Measurements from ENCODE around the gene CLASP1. TPM values are rescaled to one million over a fixed set of nuclear protein-coding genes. Genes with fewer than 3 reads are reported as not detected.

Gene CLASP1
- total and polyA plus RNA-seq, 2 donors: 11.6 to 18.4 TPM

DNA sequence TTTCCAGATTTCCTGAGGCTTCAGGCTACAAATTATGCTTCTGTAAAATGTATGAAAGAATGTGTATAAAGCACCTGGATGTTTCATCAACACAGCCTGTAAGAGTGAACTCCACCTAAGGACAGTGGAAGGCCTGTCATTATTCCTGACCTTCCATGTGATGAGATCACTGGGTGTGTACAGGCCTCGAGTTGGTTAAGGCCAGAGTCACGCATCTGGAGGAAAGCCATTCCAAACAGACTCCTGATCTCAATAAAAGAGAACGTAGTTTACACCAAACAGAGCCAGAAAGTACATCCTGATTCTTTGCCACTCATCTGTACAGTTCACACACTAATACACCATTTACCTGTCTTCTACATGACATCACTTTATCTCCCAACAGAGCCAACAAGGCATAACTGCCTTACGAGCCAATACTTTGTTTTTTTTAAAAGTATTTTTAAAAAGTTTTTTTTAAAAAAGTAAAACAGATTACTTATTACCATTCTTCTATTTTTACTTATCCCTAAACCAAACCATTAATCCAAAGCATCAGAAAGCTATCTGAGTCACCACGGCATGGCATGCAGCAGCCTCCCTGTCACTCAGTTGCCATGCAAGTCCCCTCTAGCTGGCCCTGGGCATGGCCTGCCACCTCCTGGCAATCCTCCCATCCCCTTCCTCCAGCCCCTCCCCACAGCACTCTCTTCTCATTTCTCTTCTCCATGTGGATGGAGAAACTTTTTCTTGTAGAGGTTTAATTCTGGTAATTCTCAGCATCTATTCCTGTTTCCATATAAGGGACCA is 285.4 kb downstream of the CLASP1 start:
- no peaks in the 10 kb centered on the region for H3K27me3 ChIP-seq (ENCODE audit: control insufficient read depth in 2 of 2, insufficient read depth in 1 of 2, low read length in 1 of 2)
- no peaks in the 10 kb centered on the region for H3K9me3 ChIP-seq (ENCODE audit: control insufficient read depth in 2 of 2, insufficient read depth in 1 of 2, low read length in 1 of 2)
- WGBS: 94% methylated on average over 5 of the region's 5 CpGs
- peak overlapping the region in 1 of 2 donors; percentile 53 for H3K27ac ChIP-seq (ENCODE audit: low read depth in 1 of 2, low read length in 1 of 2)
- no peak overlapping the region for H3K4me3 ChIP-seq (ENCODE audit: low read length in 2 of 2)
- H3K36me3 ChIP-seq (ENCODE audit: control insufficient read depth in 2 of 2, insufficient read depth in 2 of 2, low read length in 1 of 2): peaks cover 48 to 62% of the 10 kb centered on the region in 2 donors
- DNase-seq (ENCODE audit: low read depth in 6 of 9, low spot score in 9 of 9): peak in 1 of 9 donors; percentile 11
- H3K4me1 ChIP-seq (ENCODE audit: control insufficient read depth in 2 of 2, insufficient read depth in 2 of 2, low read length in 2 of 2): no peaks in the 10 kb centered on the region

DNA sequence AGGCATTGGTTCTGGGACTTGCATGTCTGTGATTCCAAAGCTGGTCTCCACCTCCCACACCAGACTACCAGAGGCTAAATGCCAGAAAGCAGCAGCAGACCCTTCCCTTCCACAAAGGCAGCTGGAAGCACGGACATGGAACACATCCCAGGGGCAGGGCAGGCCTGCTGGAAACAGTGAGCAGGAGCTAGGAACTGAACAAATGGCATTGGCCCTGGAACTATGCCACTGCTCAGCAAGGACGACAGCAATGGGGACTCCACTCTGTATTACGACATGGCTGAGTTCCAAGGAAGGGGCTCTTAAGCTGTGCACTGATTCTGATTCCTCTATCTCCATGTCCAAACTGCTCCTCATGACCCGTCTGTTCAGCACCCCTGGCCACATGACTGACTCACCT is 286.5 kb downstream of the CLASP1 start:
- Histone ChIP-seq H3K27me3 (ENCODE audit: control insufficient read depth in 2 of 2, insufficient read depth in 1 of 2, low read length in 1 of 2) (no peaks in the 10 kb centered on the region), H3K27ac (ENCODE audit: low read depth in 1 of 2, low read length in 1 of 2) (peak overlapping the region in 1 of 2 donors; percentile 53), H3K4me1 (ENCODE audit: control insufficient read depth in 2 of 2, insufficient read depth in 2 of 2, low read length in 2 of 2) (no peaks in the 10 kb centered on the region), H3K4me3 (ENCODE audit: low read length in 2 of 2) (no peak overlapping the region), H3K36me3 (ENCODE audit: control insufficient read depth in 2 of 2, insufficient read depth in 2 of 2, low read length in 1 of 2) (peaks cover 48 to 61% of the 10 kb centered on the region in 2 donors), H3K9me3 (ENCODE audit: control insufficient read depth in 2 of 2, insufficient read depth in 1 of 2, low read length in 1 of 2) (no peaks in the 10 kb centered on the region)
- DNase-seq (ENCODE audit: low read depth in 6 of 9, low spot score in 9 of 9): no peak
- 98% methylated on average over 4 of the region's 4 CpGs for WGBS

DNA sequence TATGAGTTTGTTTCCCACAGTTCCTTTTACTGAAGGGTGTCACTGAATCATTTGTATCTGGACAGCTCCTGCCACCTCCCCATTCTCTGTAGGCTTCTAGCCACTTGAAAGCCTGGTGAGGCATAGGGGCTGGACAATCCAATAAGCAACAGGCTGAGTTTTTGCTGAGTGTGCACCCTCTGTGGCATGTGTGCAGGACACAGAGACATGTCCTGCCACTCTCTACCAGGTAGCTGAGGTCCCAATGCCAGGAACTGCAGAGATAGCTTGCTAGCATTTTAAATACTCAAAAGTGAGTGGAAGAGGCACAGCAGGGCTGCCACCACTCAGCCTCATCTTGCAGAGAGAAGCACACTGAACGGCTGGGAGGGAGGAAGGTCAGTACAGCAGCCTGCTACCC is 287.0 kb downstream of the CLASP1 start:
- H3K27me3 ChIP-seq (ENCODE audit: control insufficient read depth in 2 of 2, insufficient read depth in 1 of 2, low read length in 1 of 2): no peaks in the 10 kb centered on the region
- no peak overlapping the region for H3K27ac ChIP-seq (ENCODE audit: low read depth in 1 of 2, low read length in 1 of 2)
- H3K9me3 ChIP-seq (ENCODE audit: control insufficient read depth in 2 of 2, insufficient read depth in 1 of 2, low read length in 1 of 2): no peaks in the 10 kb centered on the region
- no peak overlapping the region for H3K4me3 ChIP-seq (ENCODE audit: low read length in 2 of 2)
- H3K36me3 ChIP-seq (ENCODE audit: control insufficient read depth in 2 of 2, insufficient read depth in 2 of 2, low read length in 1 of 2): peaks cover 44 to 61% of the 10 kb centered on the region in 2 donors
- H3K4me1 ChIP-seq (ENCODE audit: control insufficient read depth in 2 of 2, insufficient read depth in 2 of 2, low read length in 2 of 2): no peaks in the 10 kb centered on the region
- WGBS: 97% methylated on average over 1 of the region's 1 CpG
- no peak for DNase-seq (ENCODE audit: low read depth in 6 of 9, low spot score in 9 of 9)

DNA sequence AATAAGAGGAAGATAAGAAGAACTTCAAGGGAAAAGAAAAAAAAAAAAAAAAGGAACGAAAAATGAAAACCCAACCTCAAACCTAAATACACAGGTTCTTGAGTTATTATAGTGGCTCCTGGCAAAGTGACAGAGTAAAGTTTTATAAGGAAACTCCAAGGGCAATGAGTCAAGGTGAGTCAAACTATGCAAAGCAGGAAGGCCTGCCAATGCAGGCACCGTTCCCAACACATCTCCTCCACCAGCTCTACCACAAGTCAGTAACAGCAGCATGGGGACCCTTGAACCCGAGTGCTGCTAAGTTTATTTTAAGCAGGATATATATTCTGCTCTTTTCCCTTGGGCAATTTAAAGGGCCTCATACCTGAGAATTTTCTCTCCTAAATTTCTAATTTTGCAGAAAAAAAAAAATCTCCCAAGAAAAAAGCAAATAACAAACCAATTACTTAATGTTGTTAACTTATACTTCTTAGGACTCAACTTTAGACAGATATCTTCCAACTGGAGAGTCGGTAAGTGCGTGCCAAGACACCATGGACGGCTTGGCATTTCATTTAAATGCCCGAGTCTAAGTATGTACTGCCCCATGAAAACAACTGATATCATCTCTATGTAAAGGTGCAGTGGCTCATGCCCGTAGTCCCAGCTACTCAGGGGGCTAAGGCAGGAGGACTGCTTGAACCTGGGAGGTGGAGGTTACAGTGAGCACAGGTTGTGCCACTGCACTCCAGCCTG is 288.5 kb downstream of the CLASP1 start:
- no peak for DNase-seq (ENCODE audit: low read depth in 6 of 9, low spot score in 9 of 9)
- H3K27ac ChIP-seq (ENCODE audit: low read depth in 1 of 2, low read length in 1 of 2): no peak overlapping the region
- H3K9me3 ChIP-seq (ENCODE audit: control insufficient read depth in 2 of 2, insufficient read depth in 1 of 2, low read length in 1 of 2): no peaks in the 10 kb centered on the region
- H3K27me3 ChIP-seq (ENCODE audit: control insufficient read depth in 2 of 2, insufficient read depth in 1 of 2, low read length in 1 of 2): no peaks in the 10 kb centered on the region
- no peak overlapping the region for H3K4me3 ChIP-seq (ENCODE audit: low read length in 2 of 2)
- 95% methylated on average over 8 of the region's 8 CpGs for WGBS
- no peaks in the 10 kb centered on the region for H3K4me1 ChIP-seq (ENCODE audit: control insufficient read depth in 2 of 2, insufficient read depth in 2 of 2, low read length in 2 of 2)
- peaks cover 44 to 56% of the 10 kb centered on the region in 2 donors for H3K36me3 ChIP-seq (ENCODE audit: control insufficient read depth in 2 of 2, insufficient read depth in 2 of 2, low read length in 1 of 2)

DNA sequence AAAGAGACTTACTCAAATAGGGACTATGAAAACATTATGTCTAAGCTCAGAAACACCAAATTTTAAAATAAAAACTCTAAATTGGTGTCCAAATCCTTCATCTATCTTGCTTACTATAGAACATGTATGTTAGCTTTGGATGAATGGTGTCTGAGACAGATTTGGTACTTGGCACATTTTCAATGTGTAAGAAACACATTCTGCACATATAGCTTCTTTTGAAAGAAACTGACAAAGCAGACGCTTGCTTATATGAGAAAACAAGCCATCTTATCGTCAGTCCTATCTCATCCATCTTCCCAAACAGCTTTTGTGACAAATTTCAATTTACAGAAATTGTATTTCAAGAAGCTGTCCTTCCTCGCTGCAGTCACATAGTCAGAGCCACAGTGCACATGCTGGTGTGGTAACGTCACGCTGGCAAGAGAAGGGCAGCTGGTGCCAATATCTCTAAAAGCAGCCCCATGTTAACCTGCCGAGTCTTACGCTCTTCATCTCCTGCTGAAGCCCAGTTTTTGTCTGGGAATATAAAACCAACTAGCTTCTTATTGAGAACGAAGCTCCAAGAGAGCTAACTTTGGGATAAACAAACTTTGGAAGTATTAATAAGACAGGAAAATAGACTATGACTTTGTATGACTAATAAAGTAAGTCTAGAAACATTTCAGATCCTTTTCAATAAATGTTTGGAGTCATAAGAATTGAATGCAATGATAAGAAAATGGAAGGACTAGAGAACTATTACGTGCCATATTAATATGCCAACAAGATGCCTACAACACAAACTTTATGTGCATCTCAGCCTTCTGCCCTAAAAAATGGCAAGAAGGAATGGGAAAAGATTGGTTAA is 289.3 kb downstream of the CLASP1 start:
- 98% methylated on average over 9 of the region's 9 CpGs for WGBS
- no peak for DNase-seq (ENCODE audit: low read depth in 6 of 9, low spot score in 9 of 9)
- Histone ChIP-seq H3K9me3 (ENCODE audit: control insufficient read depth in 2 of 2, insufficient read depth in 1 of 2, low read length in 1 of 2) (no peaks in the 10 kb centered on the region), H3K27me3 (ENCODE audit: control insufficient read depth in 2 of 2, insufficient read depth in 1 of 2, low read length in 1 of 2) (no peaks in the 10 kb centered on the region), H3K4me1 (ENCODE audit: control insufficient read depth in 2 of 2, insufficient read depth in 2 of 2, low read length in 2 of 2) (no peaks in the 10 kb centered on the region), H3K4me3 (ENCODE audit: low read length in 2 of 2) (no peak overlapping the region), H3K27ac (ENCODE audit: low read depth in 1 of 2, low read length in 1 of 2) (no peak overlapping the region), H3K36me3 (ENCODE audit: control insufficient read depth in 2 of 2, insufficient read depth in 2 of 2, low read length in 1 of 2) (peaks cover 41 to 59% of the 10 kb centered on the region in 2 donors)

DNA sequence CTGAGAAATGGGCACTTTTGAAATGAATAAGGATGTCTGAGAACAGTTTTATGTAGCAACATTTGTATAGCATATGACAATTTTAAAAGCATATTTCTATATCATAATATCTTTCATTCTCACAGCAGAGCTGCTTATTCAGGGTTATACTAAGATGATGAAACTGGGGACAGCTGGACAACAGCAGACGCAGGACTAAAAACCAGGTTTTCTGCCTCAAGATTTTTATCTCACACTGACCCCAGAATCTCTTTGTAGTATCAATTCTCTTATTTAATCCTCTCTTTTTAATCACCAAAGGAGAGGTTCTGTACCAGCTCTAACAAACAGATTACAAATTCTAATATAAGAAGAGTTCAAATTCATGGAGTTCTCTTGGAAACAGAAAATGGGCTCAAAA is 290.1 kb downstream of the CLASP1 start:
- H3K36me3 ChIP-seq (ENCODE audit: control insufficient read depth in 2 of 2, insufficient read depth in 2 of 2, low read length in 1 of 2): peaks cover 46 to 59% of the 10 kb centered on the region in 2 donors
- no peak for DNase-seq (ENCODE audit: low read depth in 6 of 9, low spot score in 9 of 9)
- WGBS: 99% methylated on average over 1 of the region's 1 CpG
- no peak overlapping the region for H3K27ac ChIP-seq (ENCODE audit: low read depth in 1 of 2, low read length in 1 of 2)
- H3K27me3 ChIP-seq (ENCODE audit: control insufficient read depth in 2 of 2, insufficient read depth in 1 of 2, low read length in 1 of 2): no peaks in the 10 kb centered on the region
- no peaks in the 10 kb centered on the region for H3K4me1 ChIP-seq (ENCODE audit: control insufficient read depth in 2 of 2, insufficient read depth in 2 of 2, low read length in 2 of 2)
- H3K9me3 ChIP-seq (ENCODE audit: control insufficient read depth in 2 of 2, insufficient read depth in 1 of 2, low read length in 1 of 2): no peaks in the 10 kb centered on the region
- H3K4me3 ChIP-seq (ENCODE audit: low read length in 2 of 2): no peak overlapping the region

DNA sequence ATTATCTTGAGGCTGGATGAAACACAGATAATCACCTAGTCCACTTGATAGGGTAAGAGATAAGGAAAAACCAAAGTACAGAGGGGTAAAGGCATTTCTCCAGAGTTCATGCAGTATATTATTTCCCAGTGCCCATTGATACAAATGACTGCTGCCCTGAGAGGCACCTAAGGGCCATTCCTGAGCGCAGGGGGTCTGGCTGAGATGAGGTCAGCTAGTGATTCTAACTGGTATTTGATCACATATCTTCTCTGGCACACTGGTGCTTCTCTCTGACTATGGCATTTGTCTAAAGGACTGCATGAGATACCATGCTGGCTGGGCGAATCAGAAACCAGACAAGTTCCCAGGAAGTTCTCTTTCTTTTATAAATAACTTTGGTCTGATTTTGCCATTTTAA is 291.0 kb downstream of the CLASP1 start:
- no peaks in the 10 kb centered on the region for H3K27me3 ChIP-seq (ENCODE audit: control insufficient read depth in 2 of 2, insufficient read depth in 1 of 2, low read length in 1 of 2)
- peaks cover 47 to 58% of the 10 kb centered on the region in 2 donors for H3K36me3 ChIP-seq (ENCODE audit: control insufficient read depth in 2 of 2, insufficient read depth in 2 of 2, low read length in 1 of 2)
- no peak overlapping the region for H3K27ac ChIP-seq (ENCODE audit: low read depth in 1 of 2, low read length in 1 of 2)
- no peak for DNase-seq (ENCODE audit: low read depth in 6 of 9, low spot score in 9 of 9)
- WGBS: 97% methylated on average over 2 of the region's 2 CpGs
- no peaks in the 10 kb centered on the region for H3K4me1 ChIP-seq (ENCODE audit: control insufficient read depth in 2 of 2, insufficient read depth in 2 of 2, low read length in 2 of 2)
- H3K4me3 ChIP-seq (ENCODE audit: low read length in 2 of 2): no peak overlapping the region
- no peaks in the 10 kb centered on the region for H3K9me3 ChIP-seq (ENCODE audit: control insufficient read depth in 2 of 2, insufficient read depth in 1 of 2, low read length in 1 of 2)

DNA sequence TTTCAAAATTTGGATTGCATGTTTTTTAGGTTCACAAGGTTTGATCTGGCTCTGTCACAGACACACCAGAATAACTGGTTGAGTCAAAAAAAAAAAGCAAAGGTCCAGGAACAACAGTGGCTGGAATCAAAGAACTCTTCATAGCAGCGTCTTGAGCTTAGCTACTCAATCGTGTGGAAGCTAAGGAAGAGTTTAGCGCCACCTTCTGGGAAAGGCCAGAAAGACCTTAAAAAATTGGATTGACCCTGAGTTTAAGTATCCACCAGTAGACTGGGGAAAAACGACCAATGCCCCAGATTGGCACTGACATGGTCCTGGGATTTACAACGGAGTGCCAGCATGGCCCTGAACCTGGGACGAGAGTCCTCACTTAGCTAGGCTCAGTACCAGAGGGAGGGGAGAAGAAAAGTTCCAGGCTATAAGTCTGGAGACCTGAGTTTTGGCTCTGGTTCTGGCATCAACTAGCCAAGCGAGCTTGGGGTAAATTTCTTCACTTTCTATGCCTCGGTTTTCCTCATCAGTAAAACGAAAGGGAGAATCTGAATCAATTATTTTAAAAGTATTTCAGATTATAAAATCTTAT is 293.1 kb downstream of the CLASP1 start:
- Histone ChIP-seq H3K36me3 (ENCODE audit: control insufficient read depth in 2 of 2, insufficient read depth in 2 of 2, low read length in 1 of 2) (peaks cover 43 to 55% of the 10 kb centered on the region in 2 donors), H3K4me1 (ENCODE audit: control insufficient read depth in 2 of 2, insufficient read depth in 2 of 2, low read length in 2 of 2) (no peaks in the 10 kb centered on the region), H3K27ac (ENCODE audit: low read depth in 1 of 2, low read length in 1 of 2) (no peak overlapping the region), H3K27me3 (ENCODE audit: control insufficient read depth in 2 of 2, insufficient read depth in 1 of 2, low read length in 1 of 2) (no peaks in the 10 kb centered on the region), H3K9me3 (ENCODE audit: control insufficient read depth in 2 of 2, insufficient read depth in 1 of 2, low read length in 1 of 2) (no peaks in the 10 kb centered on the region), H3K4me3 (ENCODE audit: low read length in 2 of 2) (no peak overlapping the region)
- 59% methylated on average over 9 of the region's 9 CpGs for WGBS
- peak in 8 of 9 donors; percentile 16 to 72 (median 27) for DNase-seq (ENCODE audit: low read depth in 6 of 9, low spot score in 9 of 9)

Data from thymus (tissue), 11 donors.